NCI-H1105 treated with DMSO at 0.1 percent for 48 hours (cell line): Measurements from ENCODE around the gene DDX3Y.

ENCODE experiments used
- DNase-seq: peaks from one replicate; lab custom pipeline; 2025; lab: John Stamatoyannopoulos, UW

DDX3Y gene

GRCh38 chrY:12904618-12905516, at the start of gene DDX3Y:
Gene DDX3Y, plus strand, starts transcription at chrY:12904868. Its CDS starts 69 bp downstream, at chrY:12904937.
- no peak for DNase-seq

- DNase-seq: no peak
Measured at GRCh38 chrY:12855791-12856275, 48.8 kb upstream of the DDX3Y start.

GRCh38 chrY:12867960-12868359, 36.7 kb upstream of the DDX3Y start:
- DNase-seq: no peak

- no peak for DNase-seq
Measured at GRCh38 chrY:12896973-12897372, 7.7 kb upstream of the DDX3Y start.

- DNase-seq: no peak
Measured at GRCh38 chrY:12898604-12899003, 6.1 kb upstream of the DDX3Y start.

GRCh38 chrY:12905517-12905872, 827 bp downstream of the DDX3Y start:
- DNase-seq: no peak

- DNase-seq: no peak
Measured at GRCh38 chrY:12905895-12906294, 1.2 kb downstream of the DDX3Y start.

GRCh38 chrY:12913541-12913940, 8.9 kb downstream of the DDX3Y start:
- DNase-seq: no peak

GRCh38 chrY:12928043-12928442, 23.4 kb downstream of the DDX3Y start:
- DNase-seq: no peak

- DNase-seq: no peak
Measured at GRCh38 chrY:12941725-12942687, 37.3 kb downstream of the DDX3Y start.
